Tibial nerve (tissue), 4 donors: Measurements from ENCODE around the gene PRAMEF9. TPM values are rescaled to one million over a fixed set of nuclear protein-coding genes. Genes with fewer than 3 reads are reported as not detected.
A peak's percentile ranks its signal among the peaks of the same experiment; 100 is the strongest.

Experiments used
- DNase-seq, 2 donors: peaks; one replicate each; pipeline ENCODE4 v3.0.0-alpha.2; 2019; ENCODE audit warnings: low spot score in 2 of 2
- H3K27ac ChIP-seq, 4 donors: fragments of 200-600 bp; sonication (generic) in 3 of 4; one replicate each; pipeline ENCODE4 v1.5.1; 2017 to 2019; ENCODE audit warnings: mild to moderate bottlenecking in 1 of 4
- H3K27me3 ChIP-seq, 2 donors: fragments of 200-600 bp; sonication (generic) in 1 of 2; one replicate each; pipeline versions ENCODE4 v1.5.1 to v1.6.0; 2017 to 2019
- H3K36me3 ChIP-seq, 3 donors: fragments of 200-600 bp; sonication (generic); one replicate each; pipeline ENCODE4 v1.5.1; 2018 to 2019
- H3K4me1 ChIP-seq, 4 donors: fragments of 200-600 bp; sonication (generic) in 3 of 4; one replicate each; pipeline ENCODE4 v1.5.1; 2017 to 2019
- H3K4me3 ChIP-seq, 4 donors: fragments of 200-600 bp; sonication (generic) in 3 of 4; one replicate each; pipeline ENCODE4 v1.5.1; 2017 to 2019; ENCODE audit warnings: mild to moderate bottlenecking in 1 of 4, moderate library complexity in 1 of 4
- H3K9me3 ChIP-seq, 4 donors: fragments of 200-600 bp; sonication (generic) in 3 of 4; one replicate each; pipeline ENCODE4 v1.5.1; 2017 to 2019
- EP300 ChIP-seq, 2 donors: sonication (generic); formaldehyde crosslinking; IDR thresholded peaks; one replicate each; pipeline ENCODE4 v1.6.1; 2017; ENCODE audit warnings: antibody characterized with exemption in 2 of 2, mild to moderate bottlenecking in 1 of 2
- POLR2A ChIP-seq, 2 donors: fragments of 450-650 bp; IDR thresholded peaks; one replicate each; pipeline ENCODE4 v1.6.1; 2017; ENCODE audit warnings: antibody characterized with exemption in 2 of 2, mild to moderate bottlenecking in 2 of 2, moderate library complexity in 2 of 2
- WGBS, 2 donors: methylation state at CpG; one replicate each; pipeline ENCODE4 v1.1.5; 2018; 5-methylcytosine and 5-hydroxymethylcytosine counted together
- total RNA-seq, 4 donors: library from RNA; depleted of rRNA; stranded (reverse); fragments of >200 nt; gene quantifications; one replicate each; pipeline ENCODE4 v1.1.0, GENCODE V29; 2016
- TF ChIP-seq, protein P1 (sequence below), 5 experiments: fragments of 200-600 bp in 3 of 5; fragments of 450-650 bp in 2 of 5; sonication (generic) in 3 of 5; IDR thresholded peaks; one replicate each; pipeline ENCODE4 v1.5.1; 2016 to 2019; ENCODE audit warnings: antibody characterized with exemption in 5 of 5, mild to moderate bottlenecking in 3 of 5, moderate library complexity in 2 of 5

PRAMEF9 gene
- total RNA-seq, 4 donors from 2014 or later: not detected

DNA sequence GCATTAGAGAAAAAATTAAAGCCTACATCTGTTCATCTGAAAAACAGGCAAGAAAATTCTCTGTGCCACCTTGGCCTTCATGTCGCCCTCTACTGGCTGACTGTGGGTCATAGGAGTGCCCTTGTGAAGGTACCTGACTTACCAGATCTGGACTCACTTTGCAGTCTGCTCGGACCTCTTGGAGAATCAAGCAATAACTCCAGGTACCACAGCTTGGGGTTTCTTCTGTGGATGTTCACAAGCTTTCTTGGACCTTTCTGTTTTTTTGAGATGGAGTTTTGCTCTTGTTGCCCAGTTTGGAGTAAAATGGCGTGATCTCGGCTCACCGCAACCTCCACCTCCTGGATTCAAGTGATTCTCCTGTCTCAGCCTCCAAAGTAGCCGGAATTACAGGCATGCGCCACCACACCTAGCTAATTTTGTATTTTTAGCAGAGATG lies 56.7 kb downstream of the PRAMEF9 start:
- 76% methylated on average over 7 of the region's 7 CpGs for WGBS, 2 donors
- Histone ChIP-seq H3K27me3 (peaks cover 0 to 3% of the 10 kb centered on the region in 2 donors), H3K27ac (no peak overlapping the region), H3K4me3 (no peak overlapping the region), H3K4me1 (no peaks in the 10 kb centered on the region), H3K36me3 (no peaks in the 10 kb centered on the region), H3K9me3 (no peaks in the 10 kb centered on the region)
- no peak for TF ChIP-seq EP300 (IDR thresholded peaks at IDR 0.05)
- TF ChIP-seq, protein P1, sequence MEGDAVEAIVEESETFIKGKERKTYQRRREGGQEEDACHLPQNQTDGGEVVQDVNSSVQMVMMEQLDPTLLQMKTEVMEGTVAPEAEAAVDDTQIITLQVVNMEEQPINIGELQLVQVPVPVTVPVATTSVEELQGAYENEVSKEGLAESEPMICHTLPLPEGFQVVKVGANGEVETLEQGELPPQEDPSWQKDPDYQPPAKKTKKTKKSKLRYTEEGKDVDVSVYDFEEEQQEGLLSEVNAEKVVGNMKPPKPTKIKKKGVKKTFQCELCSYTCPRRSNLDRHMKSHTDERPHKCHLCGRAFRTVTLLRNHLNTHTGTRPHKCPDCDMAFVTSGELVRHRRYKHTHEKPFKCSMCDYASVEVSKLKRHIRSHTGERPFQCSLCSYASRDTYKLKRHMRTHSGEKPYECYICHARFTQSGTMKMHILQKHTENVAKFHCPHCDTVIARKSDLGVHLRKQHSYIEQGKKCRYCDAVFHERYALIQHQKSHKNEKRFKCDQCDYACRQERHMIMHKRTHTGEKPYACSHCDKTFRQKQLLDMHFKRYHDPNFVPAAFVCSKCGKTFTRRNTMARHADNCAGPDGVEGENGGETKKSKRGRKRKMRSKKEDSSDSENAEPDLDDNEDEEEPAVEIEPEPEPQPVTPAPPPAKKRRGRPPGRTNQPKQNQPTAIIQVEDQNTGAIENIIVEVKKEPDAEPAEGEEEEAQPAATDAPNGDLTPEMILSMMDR (IDR thresholded peaks at IDR 0.05): peak in 2 of 5 experiments; percentile 7 to 31
- no peak for TF ChIP-seq POLR2A (IDR thresholded peaks at IDR 0.05)
- DNase-seq: no peak

Other genes with a start within 250 kb of the PRAMEF9 start
- gene PRAMEF6, start 224.3 kb upstream of the PRAMEF9 start, total RNA-seq: not detected
- not detected for gene PRAMEF27, start 115.3 kb upstream of the PRAMEF9 start, total RNA-seq
- gene HNRNPCL3, start 111.1 kb upstream of the PRAMEF9 start, total RNA-seq: not detected
- not detected for gene PRAMEF25, start 101.1 kb upstream of the PRAMEF9 start, total RNA-seq
- gene HNRNPCL2, start 55.0 kb upstream of the PRAMEF9 start, total RNA-seq: not detected
- gene PRAMEF26, start 15.8 kb upstream of the PRAMEF9 start, total RNA-seq: not detected
- gene HNRNPCL4, start 6.2 kb upstream of the PRAMEF9 start, total RNA-seq: not detected
- gene PRAMEF13, start 29.6 kb downstream of the PRAMEF9 start, total RNA-seq: not detected
- gene PRAMEF18, start 54.3 kb downstream of the PRAMEF9 start, total RNA-seq: not detected
- gene PRAMEF5, start 82.3 kb downstream of the PRAMEF9 start, total RNA-seq: not detected
- not detected for gene PRAMEF8, start 113.3 kb downstream of the PRAMEF9 start, total RNA-seq
- not detected for gene PRAMEF33, start 131.7 kb downstream of the PRAMEF9 start, total RNA-seq
- not detected for gene PRAMEF15, start 143.7 kb downstream of the PRAMEF9 start, total RNA-seq
- not detected for gene PRAMEF14, start 175.3 kb downstream of the PRAMEF9 start, total RNA-seq
- gene PRAMEF19, start 200.1 kb downstream of the PRAMEF9 start, total RNA-seq: not detected
- gene PRAMEF17, start 217.8 kb downstream of the PRAMEF9 start, total RNA-seq: not detected
- gene PRAMEF20, start 238.6 kb downstream of the PRAMEF9 start, total RNA-seq: not detected